ENCODE data around the gene KCTD5. TPM values are rescaled to one million over a fixed set of nuclear protein-coding genes. Genes with fewer than 3 reads are reported as not detected.

Gene KCTD5
- total and polyA plus RNA-seq, 2 experiments from 2014 or later, result 19.7 to 31.8 TPM

DNA sequence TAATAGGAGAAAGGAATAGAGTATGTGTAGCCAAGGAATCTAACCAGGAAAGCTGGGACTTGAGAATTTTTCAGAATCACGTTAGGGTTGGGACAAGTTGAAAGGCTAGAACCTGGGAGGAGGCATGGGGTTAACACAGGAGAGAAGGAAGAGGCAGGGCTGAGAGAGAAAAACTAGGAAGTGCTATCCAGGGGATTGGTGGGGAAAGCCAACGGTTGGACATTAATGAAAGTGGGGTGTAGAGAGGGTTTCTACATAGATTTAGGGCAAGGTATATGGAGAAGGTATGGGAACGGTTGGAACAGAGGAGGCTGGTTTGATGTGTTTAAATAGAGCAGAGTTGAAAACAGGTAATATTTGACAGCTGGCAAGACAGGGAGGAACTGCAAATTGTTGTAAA lies 72.8 kb downstream of the KCTD5 start:
- DNase-seq (ENCODE audit: low spot score) (no peak), ATAC-seq (no peak)
- Histone ChIP-seq H3K4me1 (ENCODE audit: insufficient read depth) (peaks cover 25% of the 10 kb centered on the region), H3K4me3 (peak overlapping the region; percentile 99), H3K9me2 (ENCODE audit: insufficient read depth) (no peaks in the 10 kb centered on the region), H3K27me3 (ENCODE audit: insufficient read depth) (no peaks in the 10 kb centered on the region), H3K79me2 (replicated peaks; ENCODE audit: insufficient read depth) (peaks cover 84% of the 10 kb centered on the region), H3K36me3 (ENCODE audit: insufficient read depth) (peaks cover 30% of the 10 kb centered on the region), H4K20me1 (replicated peaks; ENCODE audit: insufficient read depth) (peaks cover 60% of the 10 kb centered on the region), H3K4me2 (peak overlapping the region; percentile 100), H3K27ac (ENCODE audit: low read depth) (peak overlapping the region; percentile 99; the same call in 1 of the 2 replicates), H3F3A (replicated peaks; ENCODE audit: low read depth) (peaks cover 67% of the 10 kb centered on the region), H2AFZ (no peak overlapping the region)
- peaks cover 3% of the 10 kb centered on the region for H3K9me3 Mint-ChIP-seq
- H3K36me3 Mint-ChIP-seq (ENCODE audit: low read depth), result peaks cover 74% of the 10 kb centered on the region
- peak overlapping the region; percentile 93 for H3K4me3 Mint-ChIP-seq
- peaks cover 35% of the 10 kb centered on the region for H3K4me1 Mint-ChIP-seq
- H3K27ac Mint-ChIP-seq, result peak overlapping the region; percentile 69
- no peak for TF ChIP-seq POLR2AphosphoS5 (IDR thresholded peaks at IDR 0.05; ENCODE audit: low read depth)
- no peak for TF ChIP-seq JUNB (IDR thresholded peaks at IDR 0.05; ENCODE audit: unreplicated experiment)
- TF ChIP-seq, protein P1, sequence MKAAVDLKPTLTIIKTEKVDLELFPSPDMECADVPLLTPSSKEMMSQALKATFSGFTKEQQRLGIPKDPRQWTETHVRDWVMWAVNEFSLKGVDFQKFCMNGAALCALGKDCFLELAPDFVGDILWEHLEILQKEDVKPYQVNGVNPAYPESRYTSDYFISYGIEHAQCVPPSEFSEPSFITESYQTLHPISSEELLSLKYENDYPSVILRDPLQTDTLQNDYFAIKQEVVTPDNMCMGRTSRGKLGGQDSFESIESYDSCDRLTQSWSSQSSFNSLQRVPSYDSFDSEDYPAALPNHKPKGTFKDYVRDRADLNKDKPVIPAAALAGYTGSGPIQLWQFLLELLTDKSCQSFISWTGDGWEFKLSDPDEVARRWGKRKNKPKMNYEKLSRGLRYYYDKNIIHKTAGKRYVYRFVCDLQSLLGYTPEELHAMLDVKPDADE (IDR thresholded peaks at IDR 0.05), result no peak
- no peak for TF ChIP-seq STAT1 (IDR thresholded peaks at IDR 0.05; ENCODE audit: unreplicated experiment)
- TF ChIP-seq NANOG (IDR thresholded peaks at IDR 0.05; ENCODE audit: borderline replicate concordance), result no peak
- TF ChIP-seq EZH2phosphoT487 (IDR thresholded peaks at IDR 0.05; ENCODE audit: unreplicated experiment), result no peak
- TF ChIP-seq, protein P2, sequence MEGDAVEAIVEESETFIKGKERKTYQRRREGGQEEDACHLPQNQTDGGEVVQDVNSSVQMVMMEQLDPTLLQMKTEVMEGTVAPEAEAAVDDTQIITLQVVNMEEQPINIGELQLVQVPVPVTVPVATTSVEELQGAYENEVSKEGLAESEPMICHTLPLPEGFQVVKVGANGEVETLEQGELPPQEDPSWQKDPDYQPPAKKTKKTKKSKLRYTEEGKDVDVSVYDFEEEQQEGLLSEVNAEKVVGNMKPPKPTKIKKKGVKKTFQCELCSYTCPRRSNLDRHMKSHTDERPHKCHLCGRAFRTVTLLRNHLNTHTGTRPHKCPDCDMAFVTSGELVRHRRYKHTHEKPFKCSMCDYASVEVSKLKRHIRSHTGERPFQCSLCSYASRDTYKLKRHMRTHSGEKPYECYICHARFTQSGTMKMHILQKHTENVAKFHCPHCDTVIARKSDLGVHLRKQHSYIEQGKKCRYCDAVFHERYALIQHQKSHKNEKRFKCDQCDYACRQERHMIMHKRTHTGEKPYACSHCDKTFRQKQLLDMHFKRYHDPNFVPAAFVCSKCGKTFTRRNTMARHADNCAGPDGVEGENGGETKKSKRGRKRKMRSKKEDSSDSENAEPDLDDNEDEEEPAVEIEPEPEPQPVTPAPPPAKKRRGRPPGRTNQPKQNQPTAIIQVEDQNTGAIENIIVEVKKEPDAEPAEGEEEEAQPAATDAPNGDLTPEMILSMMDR (conservative IDR thresholded peaks at IDR 0.05; ENCODE audit: low read depth in 2 of 2), result no peak
- TF ChIP-seq, protein P3, sequence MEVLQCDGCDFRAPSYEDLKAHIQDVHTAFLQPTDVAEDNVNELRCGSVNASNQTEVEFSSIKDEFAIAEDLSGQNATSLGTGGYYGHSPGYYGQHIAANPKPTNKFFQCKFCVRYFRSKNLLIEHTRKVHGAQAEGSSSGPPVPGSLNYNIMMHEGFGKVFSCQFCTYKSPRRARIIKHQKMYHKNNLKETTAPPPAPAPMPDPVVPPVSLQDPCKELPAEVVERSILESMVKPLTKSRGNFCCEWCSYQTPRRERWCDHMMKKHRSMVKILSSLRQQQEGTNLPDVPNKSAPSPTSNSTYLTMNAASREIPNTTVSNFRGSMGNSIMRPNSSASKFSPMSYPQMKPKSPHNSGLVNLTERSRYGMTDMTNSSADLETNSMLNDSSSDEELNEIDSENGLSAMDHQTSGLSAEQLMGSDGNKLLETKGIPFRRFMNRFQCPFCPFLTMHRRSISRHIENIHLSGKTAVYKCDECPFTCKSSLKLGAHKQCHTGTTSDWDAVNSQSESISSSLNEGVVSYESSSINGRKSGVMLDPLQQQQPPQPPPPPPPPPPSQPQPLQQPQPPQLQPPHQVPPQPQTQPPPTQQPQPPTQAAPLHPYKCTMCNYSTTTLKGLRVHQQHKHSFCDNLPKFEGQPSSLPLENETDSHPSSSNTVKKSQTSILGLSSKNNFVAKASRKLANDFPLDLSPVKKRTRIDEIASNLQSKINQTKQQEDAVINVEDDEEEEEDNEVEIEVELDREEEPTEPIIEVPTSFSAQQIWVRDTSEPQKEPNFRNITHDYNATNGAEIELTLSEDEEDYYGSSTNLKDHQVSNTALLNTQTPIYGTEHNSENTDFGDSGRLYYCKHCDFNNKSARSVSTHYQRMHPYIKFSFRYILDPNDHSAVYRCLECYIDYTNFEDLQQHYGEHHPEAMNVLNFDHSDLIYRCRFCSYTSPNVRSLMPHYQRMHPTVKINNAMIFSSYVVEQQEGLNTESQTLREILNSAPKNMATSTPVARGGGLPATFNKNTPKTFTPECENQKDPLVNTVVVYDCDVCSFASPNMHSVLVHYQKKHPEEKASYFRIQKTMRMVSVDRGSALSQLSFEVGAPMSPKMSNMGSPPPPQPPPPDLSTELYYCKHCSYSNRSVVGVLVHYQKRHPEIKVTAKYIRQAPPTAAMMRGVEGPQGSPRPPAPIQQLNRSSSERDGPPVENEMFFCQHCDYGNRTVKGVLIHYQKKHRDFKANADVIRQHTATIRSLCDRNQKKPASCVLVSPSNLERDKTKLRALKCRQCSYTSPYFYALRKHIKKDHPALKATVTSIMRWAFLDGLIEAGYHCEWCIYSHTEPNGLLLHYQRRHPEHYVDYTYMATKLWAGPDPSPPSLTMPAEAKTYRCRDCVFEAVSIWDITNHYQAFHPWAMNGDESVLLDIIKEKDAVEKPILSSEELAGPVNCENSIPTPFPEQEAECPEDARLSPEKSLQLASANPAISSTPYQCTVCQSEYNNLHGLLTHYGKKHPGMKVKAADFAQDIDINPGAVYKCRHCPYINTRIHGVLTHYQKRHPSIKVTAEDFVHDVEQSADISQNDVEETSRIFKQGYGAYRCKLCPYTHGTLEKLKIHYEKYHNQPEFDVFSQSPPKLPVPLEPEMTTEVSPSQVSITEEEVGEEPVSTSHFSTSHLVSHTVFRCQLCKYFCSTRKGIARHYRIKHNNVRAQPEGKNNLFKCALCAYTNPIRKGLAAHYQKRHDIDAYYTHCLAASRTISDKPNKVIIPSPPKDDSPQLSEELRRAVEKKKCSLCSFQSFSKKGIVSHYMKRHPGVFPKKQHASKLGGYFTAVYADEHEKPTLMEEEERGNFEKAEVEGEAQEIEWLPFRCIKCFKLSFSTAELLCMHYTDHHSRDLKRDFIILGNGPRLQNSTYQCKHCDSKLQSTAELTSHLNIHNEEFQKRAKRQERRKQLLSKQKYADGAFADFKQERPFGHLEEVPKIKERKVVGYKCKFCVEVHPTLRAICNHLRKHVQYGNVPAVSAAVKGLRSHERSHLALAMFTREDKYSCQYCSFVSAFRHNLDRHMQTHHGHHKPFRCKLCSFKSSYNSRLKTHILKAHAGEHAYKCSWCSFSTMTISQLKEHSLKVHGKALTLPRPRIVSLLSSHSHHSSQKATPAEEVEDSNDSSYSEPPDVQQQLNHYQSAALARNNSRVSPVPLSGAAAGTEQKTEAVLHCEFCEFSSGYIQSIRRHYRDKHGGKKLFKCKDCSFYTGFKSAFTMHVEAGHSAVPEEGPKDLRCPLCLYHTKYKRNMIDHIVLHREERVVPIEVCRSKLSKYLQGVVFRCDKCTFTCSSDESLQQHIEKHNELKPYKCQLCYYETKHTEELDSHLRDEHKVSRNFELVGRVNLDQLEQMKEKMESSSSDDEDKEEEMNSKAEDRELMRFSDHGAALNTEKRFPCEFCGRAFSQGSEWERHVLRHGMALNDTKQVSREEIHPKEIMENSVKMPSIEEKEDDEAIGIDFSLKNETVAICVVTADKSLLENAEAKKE (CRISPR knock-in tag; IDR thresholded peaks at IDR 0.05), result no peak
- TF ChIP-seq ZNF331 (CRISPR knock-in tag; IDR thresholded peaks at IDR 0.05; ENCODE audit: low read depth), result no peak
- TF ChIP-seq EZH2 (IDR thresholded peaks at IDR 0.05; ENCODE audit: low read depth, unreplicated experiment), result no peak
- TF ChIP-seq CREB1 (CRISPR knock-in tag; IDR thresholded peaks at IDR 0.05; ENCODE audit: low read depth), result no peak
- TF ChIP-seq, protein P4, sequence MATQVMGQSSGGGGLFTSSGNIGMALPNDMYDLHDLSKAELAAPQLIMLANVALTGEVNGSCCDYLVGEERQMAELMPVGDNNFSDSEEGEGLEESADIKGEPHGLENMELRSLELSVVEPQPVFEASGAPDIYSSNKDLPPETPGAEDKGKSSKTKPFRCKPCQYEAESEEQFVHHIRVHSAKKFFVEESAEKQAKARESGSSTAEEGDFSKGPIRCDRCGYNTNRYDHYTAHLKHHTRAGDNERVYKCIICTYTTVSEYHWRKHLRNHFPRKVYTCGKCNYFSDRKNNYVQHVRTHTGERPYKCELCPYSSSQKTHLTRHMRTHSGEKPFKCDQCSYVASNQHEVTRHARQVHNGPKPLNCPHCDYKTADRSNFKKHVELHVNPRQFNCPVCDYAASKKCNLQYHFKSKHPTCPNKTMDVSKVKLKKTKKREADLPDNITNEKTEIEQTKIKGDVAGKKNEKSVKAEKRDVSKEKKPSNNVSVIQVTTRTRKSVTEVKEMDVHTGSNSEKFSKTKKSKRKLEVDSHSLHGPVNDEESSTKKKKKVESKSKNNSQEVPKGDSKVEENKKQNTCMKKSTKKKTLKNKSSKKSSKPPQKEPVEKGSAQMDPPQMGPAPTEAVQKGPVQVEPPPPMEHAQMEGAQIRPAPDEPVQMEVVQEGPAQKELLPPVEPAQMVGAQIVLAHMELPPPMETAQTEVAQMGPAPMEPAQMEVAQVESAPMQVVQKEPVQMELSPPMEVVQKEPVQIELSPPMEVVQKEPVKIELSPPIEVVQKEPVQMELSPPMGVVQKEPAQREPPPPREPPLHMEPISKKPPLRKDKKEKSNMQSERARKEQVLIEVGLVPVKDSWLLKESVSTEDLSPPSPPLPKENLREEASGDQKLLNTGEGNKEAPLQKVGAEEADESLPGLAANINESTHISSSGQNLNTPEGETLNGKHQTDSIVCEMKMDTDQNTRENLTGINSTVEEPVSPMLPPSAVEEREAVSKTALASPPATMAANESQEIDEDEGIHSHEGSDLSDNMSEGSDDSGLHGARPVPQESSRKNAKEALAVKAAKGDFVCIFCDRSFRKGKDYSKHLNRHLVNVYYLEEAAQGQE (IDR thresholded peaks at IDR 0.05; ENCODE audit: unreplicated experiment), result no peak
- TF ChIP-seq ZNF114 (CRISPR knock-in tag; IDR thresholded peaks at IDR 0.05), result no peak
- peaks cover 20% of the 10 kb centered on the region for H3K27me3 Mint-ChIP-seq (ENCODE audit: insufficient read depth, low read depth, poor library complexity)

All from GM23338 (cell line).